ENCODE data around the gene GPATCH3. TPM values are rescaled to one million over a fixed set of nuclear protein-coding genes. Genes with fewer than 3 reads are reported as not detected.

Gene GPATCH3
- total and polyA plus RNA-seq, 2 of the 4 experiments (the other 2 are of a cell fraction) = 5.2 to 8.0 TPM

DNA sequence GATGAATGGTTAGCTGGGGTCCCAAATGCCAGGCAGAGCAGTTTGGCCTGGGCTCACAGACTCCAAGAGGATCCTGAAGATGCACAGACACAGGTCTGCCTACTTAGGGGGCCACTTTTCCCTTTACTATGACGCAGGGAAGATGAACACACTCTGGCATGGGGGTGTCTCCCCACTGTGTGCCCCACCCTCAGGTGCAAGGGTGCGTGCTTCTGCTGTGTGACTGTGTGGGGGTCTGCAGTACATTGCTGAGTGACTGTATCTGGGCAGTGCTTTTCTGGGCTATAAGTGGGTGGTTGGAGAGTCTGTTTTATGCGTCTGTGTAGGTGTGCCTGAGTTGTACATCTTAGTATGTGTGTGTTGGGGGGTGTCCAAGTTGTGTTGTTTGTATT is 9.7 kb upstream of the GPATCH3 start:
- Histone ChIP-seq H2BK15ac (ENCODE audit: low read depth, low read length) (no peak overlapping the region), H3K4me2 (ENCODE audit: low read depth, low read length) (no peak overlapping the region), H3K4me1 (ENCODE audit: control insufficient read depth, insufficient read depth, low read length) (no peaks in the 10 kb centered on the region), H3K27ac (ENCODE audit: insufficient read depth, low read length) (no peak overlapping the region), H3K4me3 (ENCODE audit: insufficient read depth, low read depth, low read length) (no peak overlapping the region), H3K27me3 (ENCODE audit: control insufficient read depth, insufficient read depth, low read length) (peaks cover 15% of the 10 kb centered on the region), H3K9me1 (ENCODE audit: insufficient read depth, low read length) (no peaks in the 10 kb centered on the region), H4K8ac (ENCODE audit: low read depth in 2 of 2, low read length in 2 of 2) (no peak overlapping the region), H3K9me3 (ENCODE audit: control insufficient read depth, insufficient read depth, low read length) (no peaks in the 10 kb centered on the region), H2BK120ac (ENCODE audit: low read depth, low read length) (no peak overlapping the region), H2AK9ac (replicated peaks; ENCODE audit: low read depth, low read length, poor library complexity) (no peak overlapping the region), H3K18ac (ENCODE audit: low read depth, low read length) (no peak overlapping the region), H2AFZ (replicated peaks; ENCODE audit: low read length, poor library complexity) (peak overlapping the region; percentile 39), H4K20me1 (ENCODE audit: insufficient read depth, low read length) (no peaks in the 10 kb centered on the region), H2BK20ac (ENCODE audit: low read depth, low read length) (no peak overlapping the region), H3K23ac (ENCODE audit: low read depth, low read length) (no peak overlapping the region), H3K9ac (ENCODE audit: low read depth, low read length) (no peak overlapping the region), H3K36me3 (ENCODE audit: control insufficient read depth, insufficient read depth, low read length) (no peaks in the 10 kb centered on the region), H3K79me1 (ENCODE audit: low read depth in 1 of 2, low read length in 2 of 2) (no peaks in the 10 kb centered on the region), H3K4ac (ENCODE audit: low read depth, low read length) (no peak overlapping the region), H2BK5ac (ENCODE audit: low read depth, low read length, poor library complexity, severe bottlenecking) (no peak overlapping the region), H4K91ac (ENCODE audit: insufficient read depth, low read depth, low read length) (no peak overlapping the region), H2AK5ac (ENCODE audit: low read depth, low read length) (no peak overlapping the region), H4K5ac (ENCODE audit: low read depth, low read length) (no peak overlapping the region), H3K56ac (ENCODE audit: extremely low read depth, insufficient read depth, low read length) (no peak overlapping the region), H3K14ac (replicated peaks; ENCODE audit: low read depth, low read length) (no peak overlapping the region)
- in situ Hi-C loops (cut with MboI; ENCODE audit: low sequenced_read_pairs) (no loop called here), dilution Hi-C loops (cut with HindIII; ENCODE audit: low sequenced_read_pairs, unreplicated experiment) (no loop called here), intact Hi-C loops (cut with micrococcal nuclease) (no loop called here)
- TF ChIP-seq CHD1 (IDR thresholded peaks at IDR 0.05; ENCODE audit: low read depth, low read length) (no peak), RCOR1 (IDR thresholded peaks at IDR 0.05; ENCODE audit: insufficient replicate concordance, low read length) (no peak), FOS (IDR thresholded peaks at IDR 0.05; ENCODE audit: low read depth, low read length) (no peak), SMC3 (IDR thresholded peaks at IDR 0.05; ENCODE audit: low read depth, low read length) (no peak), MAZ (IDR thresholded peaks at IDR 0.05; ENCODE audit: borderline replicate concordance, low read depth, low read length) (no peak), NFE2L2 (IDR thresholded peaks at IDR 0.05; ENCODE audit: low read depth, low read length) (no peak), CEBPB (IDR thresholded peaks at IDR 0.05; ENCODE audit: low read depth, low read length) (no peak), MXI1 (IDR thresholded peaks at IDR 0.05; ENCODE audit: borderline replicate concordance, low read depth, low read length) (no peak)
- TF ChIP-seq, protein P1, sequence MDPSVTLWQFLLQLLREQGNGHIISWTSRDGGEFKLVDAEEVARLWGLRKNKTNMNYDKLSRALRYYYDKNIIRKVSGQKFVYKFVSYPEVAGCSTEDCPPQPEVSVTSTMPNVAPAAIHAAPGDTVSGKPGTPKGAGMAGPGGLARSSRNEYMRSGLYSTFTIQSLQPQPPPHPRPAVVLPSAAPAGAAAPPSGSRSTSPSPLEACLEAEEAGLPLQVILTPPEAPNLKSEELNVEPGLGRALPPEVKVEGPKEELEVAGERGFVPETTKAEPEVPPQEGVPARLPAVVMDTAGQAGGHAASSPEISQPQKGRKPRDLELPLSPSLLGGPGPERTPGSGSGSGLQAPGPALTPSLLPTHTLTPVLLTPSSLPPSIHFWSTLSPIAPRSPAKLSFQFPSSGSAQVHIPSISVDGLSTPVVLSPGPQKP (IDR thresholded peaks at IDR 0.05; ENCODE audit: borderline replicate concordance, low read depth, low read length) = no peak
- TF ChIP-seq, protein P2, sequence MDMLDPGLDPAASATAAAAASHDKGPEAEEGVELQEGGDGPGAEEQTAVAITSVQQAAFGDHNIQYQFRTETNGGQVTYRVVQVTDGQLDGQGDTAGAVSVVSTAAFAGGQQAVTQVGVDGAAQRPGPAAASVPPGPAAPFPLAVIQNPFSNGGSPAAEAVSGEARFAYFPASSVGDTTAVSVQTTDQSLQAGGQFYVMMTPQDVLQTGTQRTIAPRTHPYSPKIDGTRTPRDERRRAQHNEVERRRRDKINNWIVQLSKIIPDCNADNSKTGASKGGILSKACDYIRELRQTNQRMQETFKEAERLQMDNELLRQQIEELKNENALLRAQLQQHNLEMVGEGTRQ (IDR thresholded peaks at IDR 0.05; ENCODE audit: low read depth, low read length) = no peak
- CTCF ChIA-PET = no interaction called here
- POLR2A ChIA-PET (ENCODE audit: unreplicated experiment) = no interaction called here
- no CpG with 5 or more reads among the region's 3 CpGs for WGBS, 2 experiments (ENCODE audit: extremely low coverage in 2 of 2, insufficient read length in 1 of 2)
- no peak for DNase-seq
- ATAC-seq (ENCODE audit: low read depth) = no peak
- BruUV-seq (replicated peaks) = no TSS peak

Data from IMR-90 (cell line).